Progenitor cell of endocrine pancreas (in vitro differentiated cells): Measurements from ENCODE around the gene SCN1B. TPM values are rescaled to one million over a fixed set of nuclear protein-coding genes. Genes with fewer than 3 reads are reported as not detected.

Experiments used
- DNase-seq: peaks from one replicate; pipeline ENCODE4 v3.0.0; 2021; ENCODE audit warnings: low spot score; ENCODE audit not compliant: unreplicated experiment
- H3K27ac Mint-ChIP-seq: 2 replicates; pipeline ENCODE4 v1.8.0; 2021; ENCODE audit warnings: mild to moderate bottlenecking, moderate library complexity, mixed read lengths
- H3K27me3 Mint-ChIP-seq: 2 replicates; pipeline ENCODE4 v1.8.0; 2021; ENCODE audit warnings: mixed read lengths
- H3K36me3 Mint-ChIP-seq: 2 replicates; pipeline ENCODE4 v1.8.0; 2022; ENCODE audit warnings: mixed read lengths; ENCODE audit not compliant: insufficient read depth
- H3K4me1 Mint-ChIP-seq: 2 replicates; pipeline ENCODE4 v1.8.0; 2021; ENCODE audit warnings: low read depth, mixed read lengths
- H3K4me3 Mint-ChIP-seq: 2 replicates; pipeline ENCODE4 v1.8.0; 2021; ENCODE audit warnings: low read depth, mild to moderate bottlenecking, moderate library complexity, mixed read lengths
- H3K9me3 Mint-ChIP-seq: 2 replicates; pipeline ENCODE4 v1.8.0; 2021; ENCODE audit warnings: low read depth, mixed read lengths
- CTCF ChIP-seq: fragments of 200-600 bp; sonication (generic); IDR thresholded peaks from one replicate; pipeline ENCODE4 v1.5.0; 2021; ENCODE audit warnings: antibody characterized with exemption, mild to moderate bottlenecking; ENCODE audit not compliant: unreplicated experiment
- total RNA-seq: library from RNA; stranded (reverse); gene quantifications from 2 replicates; pipeline ENCODE4 v1.2.1, GENCODE V29; 2021

The SCN1B gene
- total RNA-seq, 1 donor from 2014 or later: 1.7 TPM

- peaks cover 6% of the 10 kb centered on the region for H3K27me3 Mint-ChIP-seq
- H3K4me3 Mint-ChIP-seq: no peak overlapping the region
- H3K4me1 Mint-ChIP-seq: peaks cover 2% of the 10 kb centered on the region
- TF ChIP-seq CTCF: no peak
- no peaks in the 10 kb centered on the region for H3K9me3 Mint-ChIP-seq
- no peak for DNase-seq
- H3K27ac Mint-ChIP-seq: no peak overlapping the region
- H3K36me3 Mint-ChIP-seq: no peaks in the 10 kb centered on the region
Measured at GRCh38 chr19:35084509-35084762, 54.2 kb downstream of the SCN1B start.

GRCh38 chr19:35085947-35086346 is 55.7 kb downstream of the SCN1B start:
- no peak for DNase-seq
- Mint-ChIP-seq H3K27me3 (peaks cover 6% of the 10 kb centered on the region), H3K36me3 (no peaks in the 10 kb centered on the region), H3K4me1 (peaks cover 5% of the 10 kb centered on the region), H3K9me3 (no peaks in the 10 kb centered on the region), H3K4me3 (no peak overlapping the region), H3K27ac (no peak overlapping the region)
- TF ChIP-seq CTCF: no peak

GRCh38 chr19:35086455-35086854 is 56.2 kb downstream of the SCN1B start:
- Mint-ChIP-seq H3K36me3 (no peaks in the 10 kb centered on the region), H3K27ac (no peak overlapping the region), H3K4me1 (peaks cover 5% of the 10 kb centered on the region)

GRCh38 chr19:35087393-35087792 is 57.1 kb downstream of the SCN1B start:
- no peak overlapping the region for H3K27ac Mint-ChIP-seq
- peaks cover 6% of the 10 kb centered on the region for H3K27me3 Mint-ChIP-seq
- no peaks in the 10 kb centered on the region for H3K9me3 Mint-ChIP-seq
- no peak for TF ChIP-seq CTCF
- no peak for DNase-seq
- H3K4me1 Mint-ChIP-seq: peaks cover 6% of the 10 kb centered on the region
- H3K4me3 Mint-ChIP-seq: no peak overlapping the region
- no peaks in the 10 kb centered on the region for H3K36me3 Mint-ChIP-seq

More at GRCh38 chr19:35086455-35086854, 56.2 kb downstream of the SCN1B start:
- no peak overlapping the region for H3K4me3 Mint-ChIP-seq
- H3K27me3 Mint-ChIP-seq: peaks cover 6% of the 10 kb centered on the region
- no peaks in the 10 kb centered on the region for H3K9me3 Mint-ChIP-seq
- TF ChIP-seq CTCF: no peak
- no peak for DNase-seq

GRCh38 chr19:35088131-35088913 is 58.1 kb downstream of the SCN1B start:
- H3K27ac Mint-ChIP-seq: no peak overlapping the region
- H3K4me1 Mint-ChIP-seq: peaks cover 10% of the 10 kb centered on the region
- H3K36me3 Mint-ChIP-seq: no peaks in the 10 kb centered on the region
- no peak for DNase-seq
- no peaks in the 10 kb centered on the region for H3K9me3 Mint-ChIP-seq
- H3K27me3 Mint-ChIP-seq: peaks cover 6% of the 10 kb centered on the region
- TF ChIP-seq CTCF: no peak
- no peak overlapping the region for H3K4me3 Mint-ChIP-seq
